ENCODE data around the gene AUP1. TPM values are rescaled to one million over a fixed set of nuclear protein-coding genes. Genes with fewer than 3 reads are reported as not detected.

AUP1 gene
- total and polyA plus RNA-seq, 2 of the 4 experiments (the other 2 are of a cell fraction) = 47.5 to 100.0 TPM

GRCh38 chr2:74514368-74515270 lies 14.9 kb downstream of the AUP1 start, which contains the start of gene TLX2:
TLX2 (plus strand) TSS chr2:74514450; CDS start chr2:74514807, 357 bp downstream.
- Histone ChIP-seq H4K91ac (ENCODE audit: insufficient read depth, low read depth, low read length) (no peak within 1 kb of the TSS), H4K8ac (ENCODE audit: low read depth in 2 of 2, low read length in 2 of 2) (no peak within 1 kb of the TSS), H3K56ac (ENCODE audit: extremely low read depth, insufficient read depth, low read length) (no peak within 1 kb of the TSS), H3K79me1 (ENCODE audit: low read depth in 1 of 2, low read length in 2 of 2) (no peaks in the 10 kb centered on the region), H3K18ac (ENCODE audit: low read depth, low read length) (no peak within 1 kb of the TSS), H3K36me3 (ENCODE audit: control insufficient read depth, insufficient read depth, low read length) (no peaks in the 10 kb centered on the region), H3K9ac (ENCODE audit: low read depth, low read length) (no peak within 1 kb of the TSS), H4K20me1 (ENCODE audit: insufficient read depth, low read length) (0 out of 2 replicates have a peak, but pooled peaks cover 5% of the 10 kb centered on the region), H3K4ac (ENCODE audit: low read depth, low read length) (no peak within 1 kb of the TSS), H3K9me3 (ENCODE audit: control insufficient read depth, insufficient read depth, low read length) (peaks cover 20% of the 10 kb centered on the region), H3K4me1 (ENCODE audit: control insufficient read depth, insufficient read depth, low read length) (no peaks in the 10 kb centered on the region), H2BK15ac (ENCODE audit: low read depth, low read length) (no peak within 1 kb of the TSS), H3K27ac (ENCODE audit: insufficient read depth, low read length) (no peak within 1 kb of the TSS), H2BK5ac (ENCODE audit: low read depth, low read length, poor library complexity, severe bottlenecking) (no peak within 1 kb of the TSS), H3K9me1 (ENCODE audit: insufficient read depth, low read length) (no peaks in the 10 kb centered on the region), H3K14ac (replicated peaks; ENCODE audit: low read depth, low read length) (no peak within 1 kb of the TSS), H4K5ac (ENCODE audit: low read depth, low read length) (no peak within 1 kb of the TSS), H2AK9ac (replicated peaks; ENCODE audit: low read depth, low read length, poor library complexity) (peak within 1 kb of the TSS; percentile 10), H2BK20ac (ENCODE audit: low read depth, low read length) (no peak within 1 kb of the TSS), H3K4me2 (ENCODE audit: low read depth, low read length) (no peak within 1 kb of the TSS), H3K4me3 (ENCODE audit: insufficient read depth, low read depth, low read length) (no peak within 1 kb of the TSS), H2AFZ (replicated peaks; ENCODE audit: low read length, poor library complexity) (peak within 1 kb of the TSS; percentile 70), H3K23ac (ENCODE audit: low read depth, low read length) (peak within 1 kb of the TSS; percentile 63; the same call in 1 of the 2 replicates), H3K27me3 (ENCODE audit: control insufficient read depth, insufficient read depth, low read length) (peaks cover 86% of the 10 kb centered on the region), H2AK5ac (ENCODE audit: low read depth, low read length) (peak within 1 kb of the TSS; percentile 10; the same call in 1 of the 2 replicates), H2BK120ac (ENCODE audit: low read depth, low read length) (no peak within 1 kb of the TSS)
- CTCF ChIA-PET = no interaction called here
- intact Hi-C loops (cut with micrococcal nuclease) (no loop called here), dilution Hi-C loops (cut with HindIII; ENCODE audit: low sequenced_read_pairs, unreplicated experiment) (no loop called here), in situ Hi-C loops (cut with MboI; ENCODE audit: low sequenced_read_pairs) (no loop called here)
- no peak for DNase-seq
- BruUV-seq (replicated peaks) = no TSS peak
- POLR2A ChIA-PET (ENCODE audit: unreplicated experiment) = interaction anchor here (0.6 kb wide), 1 partner anchor 31 kb away, joined by 3 read pairs; no protein-coding TSS in a partner anchor
- WGBS, 2 experiments (ENCODE audit: extremely low coverage in 2 of 2, insufficient read length in 1 of 2) = 7% methylated on average over 31 of the region's 82 CpGs; no CpG with 5 or more reads in 1 of the 2 experiments
- peak; percentile 6; the same call in 1 of the 2 replicates for ATAC-seq (ENCODE audit: low read depth)
- no peak for TF ChIP-seq CEBPB (IDR thresholded peaks at IDR 0.05; ENCODE audit: low read depth, low read length)
- no peak for TF ChIP-seq POLR2A (IDR thresholded peaks at IDR 0.05; ENCODE audit: low read depth, low read length)
- no peak for TF ChIP-seq NFE2L2 (IDR thresholded peaks at IDR 0.05; ENCODE audit: low read depth, low read length)
- TF ChIP-seq ELK1 (IDR thresholded peaks at IDR 0.05; ENCODE audit: borderline replicate concordance, low read depth, low read length) = no peak
- TF ChIP-seq RCOR1 (IDR thresholded peaks at IDR 0.05; ENCODE audit: insufficient replicate concordance, low read length) = no peak
- no peak for TF ChIP-seq USF2 (IDR thresholded peaks at IDR 0.05; ENCODE audit: low read depth, low read length)
- no peak for TF ChIP-seq CHD1 (IDR thresholded peaks at IDR 0.05; ENCODE audit: low read depth, low read length)
- TF ChIP-seq MAZ (IDR thresholded peaks at IDR 0.05; ENCODE audit: borderline replicate concordance, low read depth, low read length) = no peak
- TF ChIP-seq MXI1 (IDR thresholded peaks at IDR 0.05; ENCODE audit: borderline replicate concordance, low read depth, low read length) = no peak
- no peak for TF ChIP-seq CTCF (conservative IDR thresholded peaks at IDR 0.05; ENCODE audit: low read depth, low read length)
- no peak for TF ChIP-seq MAFK (IDR thresholded peaks at IDR 0.05; ENCODE audit: low read depth, low read length)
- TF ChIP-seq RAD21 (IDR thresholded peaks at IDR 0.05; ENCODE audit: low read length) = no peak
- no peak for TF ChIP-seq FOS (IDR thresholded peaks at IDR 0.05; ENCODE audit: low read depth, low read length)
- TF ChIP-seq BHLHE40 (IDR thresholded peaks at IDR 0.05; ENCODE audit: low read depth, low read length) = no peak

Measured in IMR-90 (cell line).